HEK293 (cell line): Measurements from ENCODE around the gene RNF31.

ENCODE experiments used
- CTCF ChIA-PET: fragments of 350-600 bp; formaldehyde crosslinking; extraction: SDS; loops from one replicate; lab custom pipeline; 2021; ENCODE audit warnings: antibody characterized with exemption; lab: Yijun Ruan, JAX
- POLR2A ChIA-PET: fragments of 300-600 bp; formaldehyde crosslinking; extraction: SDS; loops from one replicate; lab custom pipeline; 2020; ENCODE audit warnings: antibody characterized with exemption, inconsistent platforms; lab: Yijun Ruan, JAX
- H3K27ac ChIP-seq: fragments of 200-500 bp; sonication (Bioruptor generic); 2 replicates; pipeline ENCODE4 v1.5.1; 2014; ENCODE audit warnings: low read depth, low read length, control low read depth, inconsistent platforms; ENCODE audit errors: extremely low read depth
- H3K36me3 ChIP-seq, 2 experiments: fragments of 200-500 bp in 1 of 2; sonication (Bioruptor generic) in 1 of 2; 1 replicate in 1 of 2; 2 replicates in 1 of 2; pipeline ENCODE4 v1.5.1; 2014 to 2017; ENCODE audit warnings: inconsistent platforms in 2 of 2, low read length in 2 of 2; ENCODE audit not compliant: control insufficient read depth in 2 of 2, insufficient read depth in 1 of 2
- H3K4me1 ChIP-seq: fragments of 200-500 bp; sonication (Bioruptor generic); 2 replicates; pipeline ENCODE4 v1.5.1; 2014; ENCODE audit warnings: mild to moderate bottlenecking, low read length, inconsistent platforms; ENCODE audit not compliant: control insufficient read depth, insufficient read depth
- H3K4me3 ChIP-seq: 2 replicates; pipeline ENCODE4 v1.5.1; 2011; ENCODE audit warnings: low read depth, mild to moderate bottlenecking, control low read depth, low read length, moderate library complexity
- H3K9me3 ChIP-seq: fragments of 200-500 bp; sonication (Bioruptor generic); 2 replicates; pipeline ENCODE4 v1.5.1; 2014; ENCODE audit warnings: low read depth, low read length, inconsistent platforms; ENCODE audit not compliant: control insufficient read depth, insufficient read depth
- KLF8 ChIP-seq: fragments of 450-650 bp; formaldehyde crosslinking; IDR thresholded peaks from 2 replicates; pipeline ENCODE4 v1.5.1; 2016; ENCODE audit warnings: missing biosample characterization, missing genetic modification characterization
- SETDB1 ChIP-seq: IDR thresholded peaks from one replicate; pipeline ENCODE4 v1.6.1; 2017; ENCODE audit warnings: mild to moderate bottlenecking, low read length, moderate library complexity, mixed read lengths; ENCODE audit not compliant: insufficient read length
- SP7 ChIP-seq: fragments of 450-650 bp; formaldehyde crosslinking; IDR thresholded peaks from 2 replicates; pipeline ENCODE4 v1.5.1; 2016; ENCODE audit warnings: missing biosample characterization, missing genetic modification characterization
- ZBTB48 ChIP-seq: fragments of 450-650 bp; formaldehyde crosslinking; IDR thresholded peaks from 2 replicates; pipeline ENCODE4 v1.5.1; 2016; ENCODE audit warnings: missing biosample characterization, missing genetic modification characterization
- ZNF169 ChIP-seq: fragments of 450-650 bp; formaldehyde crosslinking; IDR thresholded peaks from 2 replicates; pipeline ENCODE4 v1.5.1; 2016; ENCODE audit warnings: missing biosample characterization, missing genetic modification characterization
- ZNF2 ChIP-seq: fragments of 450-650 bp; formaldehyde crosslinking; IDR thresholded peaks from 2 replicates; pipeline ENCODE4 v1.5.1; 2016; ENCODE audit warnings: missing biosample characterization, missing genetic modification characterization
- ZNF248 ChIP-seq: fragments of 450-650 bp; formaldehyde crosslinking; IDR thresholded peaks from 2 replicates; pipeline ENCODE4 v1.5.1; 2017; ENCODE audit warnings: missing biosample characterization, missing genetic modification characterization
- ZNF292 ChIP-seq: fragments of 450-650 bp; formaldehyde crosslinking; IDR thresholded peaks from 2 replicates; pipeline ENCODE4 v1.5.1; 2016; ENCODE audit warnings: low read depth, missing biosample characterization, missing genetic modification characterization, borderline replicate concordance
- ZNF341 ChIP-seq: fragments of 450-650 bp; formaldehyde crosslinking; IDR thresholded peaks from 2 replicates; pipeline ENCODE4; 2016; ENCODE audit warnings: low read depth, missing biosample characterization, missing genetic modification characterization
- ZNF394 ChIP-seq: fragments of 450-650 bp; formaldehyde crosslinking; IDR thresholded peaks from 2 replicates; pipeline ENCODE4 v1.5.1; 2016; ENCODE audit warnings: missing biosample characterization, missing genetic modification characterization, mild to moderate bottlenecking, moderate library complexity, borderline replicate concordance
- ZNF514 ChIP-seq: fragments of 450-650 bp; formaldehyde crosslinking; IDR thresholded peaks from 2 replicates; pipeline ENCODE4 v1.5.1; 2016; ENCODE audit warnings: missing biosample characterization, missing genetic modification characterization
- ZNF548 ChIP-seq: fragments of 450-650 bp; formaldehyde crosslinking; IDR thresholded peaks from 2 replicates; pipeline ENCODE4 v1.5.1; 2016; ENCODE audit warnings: missing biosample characterization, missing genetic modification characterization
- ZNF624 ChIP-seq: fragments of 450-650 bp; formaldehyde crosslinking; IDR thresholded peaks from 2 replicates; pipeline ENCODE4 v1.5.1; 2017; ENCODE audit warnings: missing biosample characterization, missing genetic modification characterization
- ZNF658 ChIP-seq: fragments of 450-650 bp; formaldehyde crosslinking; IDR thresholded peaks from 2 replicates; pipeline ENCODE4; 2016; ENCODE audit warnings: missing biosample characterization, missing genetic modification characterization
- ZNF660 ChIP-seq: fragments of 450-650 bp; IDR thresholded peaks from 2 replicates; pipeline ENCODE4 v1.5.1; 2018; ENCODE audit warnings: missing biosample characterization, mild to moderate bottlenecking, missing genetic modification characterization
- ZNF76 ChIP-seq: fragments of 450-650 bp; formaldehyde crosslinking; IDR thresholded peaks from 2 replicates; pipeline ENCODE4; 2016; ENCODE audit warnings: low read depth, missing biosample characterization, missing genetic modification characterization, borderline replicate concordance
- ZNF792 ChIP-seq: fragments of 450-650 bp; formaldehyde crosslinking; IDR thresholded peaks from 2 replicates; pipeline ENCODE4 v1.5.1; 2016; ENCODE audit warnings: missing biosample characterization, missing genetic modification characterization
- ZNF837 ChIP-seq: fragments of 450-650 bp; formaldehyde crosslinking; IDR thresholded peaks from 2 replicates; pipeline ENCODE4 v1.5.1; 2016; ENCODE audit warnings: missing biosample characterization, missing genetic modification characterization
- ZNF843 ChIP-seq: fragments of 450-650 bp; formaldehyde crosslinking; IDR thresholded peaks from 2 replicates; pipeline ENCODE4 v1.5.1; 2016; ENCODE audit warnings: missing biosample characterization, missing genetic modification characterization
- TF ChIP-seq, protein P1 (sequence below): sonication (generic); formaldehyde crosslinking; IDR thresholded peaks from 2 replicates; pipeline ENCODE4 v1.8.1; 2022; ENCODE audit warnings: mild to moderate bottlenecking, moderate library complexity, missing genetic modification reagents
- TF ChIP-seq, protein P2 (sequence below): fragments of 450-650 bp; formaldehyde crosslinking; IDR thresholded peaks from 2 replicates; pipeline ENCODE4 v1.5.1; 2016; ENCODE audit warnings: missing biosample characterization, missing genetic modification characterization
- TF ChIP-seq, protein P3 (sequence below): fragments of 450-650 bp; formaldehyde crosslinking; IDR thresholded peaks from 2 replicates; pipeline ENCODE4 v1.5.1; 2016; ENCODE audit warnings: missing biosample characterization, missing genetic modification characterization
- TF ChIP-seq, protein P4 (sequence below): fragments of 450-650 bp; formaldehyde crosslinking; IDR thresholded peaks from 2 replicates; pipeline ENCODE4 v1.5.1; 2016; ENCODE audit warnings: missing biosample characterization, missing genetic modification characterization
- TF ChIP-seq, protein P5 (sequence below): fragments of 450-650 bp; IDR thresholded peaks from 2 replicates; pipeline ENCODE4 v1.5.1; 2018; ENCODE audit warnings: missing biosample characterization, missing genetic modification characterization
- TF ChIP-seq, protein P6 (sequence below): fragments of 450-650 bp; formaldehyde crosslinking; IDR thresholded peaks from 2 replicates; pipeline ENCODE4 v1.5.1; 2016; ENCODE audit warnings: missing biosample characterization, missing genetic modification characterization, borderline replicate concordance

The RNF31 gene

DNA sequence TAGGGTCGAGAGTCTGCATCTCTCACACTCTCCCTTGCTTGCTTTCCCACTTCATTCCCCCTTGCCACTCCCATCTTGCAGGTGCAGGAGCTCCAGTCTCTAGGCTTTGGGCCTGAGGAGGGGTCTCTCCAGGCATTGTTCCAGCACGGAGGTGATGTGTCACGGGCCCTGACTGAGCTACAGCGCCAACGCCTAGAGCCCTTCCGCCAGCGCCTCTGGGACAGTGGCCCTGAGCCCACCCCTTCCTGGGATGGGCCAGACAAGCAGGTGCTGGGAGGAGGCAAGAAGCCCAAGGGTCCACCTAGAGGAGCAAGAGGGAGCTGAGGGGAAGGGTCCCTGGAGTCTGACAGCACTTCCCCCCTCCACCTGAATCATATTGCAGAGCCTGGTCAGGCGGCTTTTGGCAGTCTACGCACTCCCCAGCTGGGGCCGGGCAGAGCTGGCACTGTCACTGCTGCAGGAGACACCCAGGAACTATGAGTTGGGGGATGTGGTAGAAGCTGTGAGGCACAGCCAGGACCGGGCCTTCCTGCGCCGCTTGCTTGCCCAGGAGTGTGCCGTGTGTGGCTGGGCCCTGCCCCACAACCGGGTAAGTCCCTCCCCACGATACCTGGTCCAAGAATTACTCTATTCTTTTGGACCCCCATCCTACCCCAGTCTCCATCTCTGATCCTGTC is 4.2 kb downstream of the RNF31 start:
- POLR2A ChIA-PET = interaction anchor here (1.0 to 3.3 kb wide), 4 partner anchors 9 to 36 kb away, joined by 3 to 20 read pairs (median 3); partner anchors contain the start of genes EMC9 and IRF9
- CTCF ChIA-PET = interaction anchor here (1.3 kb wide), 1 partner anchor 9 kb away, joined by 10 read pairs; the partner anchor contains the start of gene IRF9

DNA sequence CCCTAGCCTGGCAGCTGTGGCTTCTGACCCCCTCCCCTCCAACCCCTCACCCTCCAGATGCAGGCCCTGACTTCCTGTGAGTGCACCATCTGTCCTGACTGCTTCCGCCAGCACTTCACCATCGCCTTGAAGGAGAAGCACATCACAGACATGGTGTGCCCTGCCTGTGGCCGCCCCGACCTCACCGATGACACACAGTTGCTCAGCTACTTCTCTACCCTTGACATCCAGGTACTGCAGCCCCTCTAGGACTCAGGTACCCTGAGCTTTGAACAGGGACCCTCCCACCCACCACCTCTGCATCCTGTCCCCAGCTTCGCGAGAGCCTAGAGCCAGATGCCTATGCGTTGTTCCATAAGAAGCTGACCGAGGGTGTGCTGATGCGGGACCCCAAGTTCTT is 7.8 kb downstream of the RNF31 start:
- POLR2A ChIA-PET = interaction anchor here (1.2 to 2.9 kb wide), 4 partner anchors 9 to 40 kb away, joined by 3 to 8 read pairs (median 5); partner anchors contain the start of genes EMC9, PSME2 and TM9SF1
- no peaks in the 10 kb centered on the region for H3K4me1 ChIP-seq

More for the DNA sequence above, 4.2 kb downstream of the RNF31 start:
- Histone ChIP-seq H3K9me3 (no peaks in the 10 kb centered on the region), H3K27ac (no peak overlapping the region), H3K36me3 (peaks cover 50 to 73% of the 10 kb centered on the region in 2 experiments)
- TF ChIP-seq, protein P1, sequence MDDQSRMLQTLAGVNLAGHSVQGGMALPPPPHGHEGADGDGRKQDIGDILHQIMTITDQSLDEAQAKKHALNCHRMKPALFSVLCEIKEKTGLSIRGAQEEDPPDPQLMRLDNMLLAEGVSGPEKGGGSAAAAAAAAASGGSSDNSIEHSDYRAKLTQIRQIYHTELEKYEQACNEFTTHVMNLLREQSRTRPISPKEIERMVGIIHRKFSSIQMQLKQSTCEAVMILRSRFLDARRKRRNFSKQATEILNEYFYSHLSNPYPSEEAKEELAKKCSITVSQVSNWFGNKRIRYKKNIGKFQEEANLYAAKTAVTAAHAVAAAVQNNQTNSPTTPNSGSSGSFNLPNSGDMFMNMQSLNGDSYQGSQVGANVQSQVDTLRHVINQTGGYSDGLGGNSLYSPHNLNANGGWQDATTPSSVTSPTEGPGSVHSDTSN (CRISPR knock-in tag) = no peak
- TF ChIP-seq ZNF837 (tag by site-specific recombination) (no peak), ZNF658 (tag by site-specific recombination) (no peak)
- TF ChIP-seq, protein P2, sequence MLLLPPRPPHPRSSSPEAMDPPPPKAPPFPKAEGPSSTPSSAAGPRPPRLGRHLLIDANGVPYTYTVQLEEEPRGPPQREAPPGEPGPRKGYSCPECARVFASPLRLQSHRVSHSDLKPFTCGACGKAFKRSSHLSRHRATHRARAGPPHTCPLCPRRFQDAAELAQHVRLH (tag by site-specific recombination) = no peak
- TF ChIP-seq, protein P3, sequence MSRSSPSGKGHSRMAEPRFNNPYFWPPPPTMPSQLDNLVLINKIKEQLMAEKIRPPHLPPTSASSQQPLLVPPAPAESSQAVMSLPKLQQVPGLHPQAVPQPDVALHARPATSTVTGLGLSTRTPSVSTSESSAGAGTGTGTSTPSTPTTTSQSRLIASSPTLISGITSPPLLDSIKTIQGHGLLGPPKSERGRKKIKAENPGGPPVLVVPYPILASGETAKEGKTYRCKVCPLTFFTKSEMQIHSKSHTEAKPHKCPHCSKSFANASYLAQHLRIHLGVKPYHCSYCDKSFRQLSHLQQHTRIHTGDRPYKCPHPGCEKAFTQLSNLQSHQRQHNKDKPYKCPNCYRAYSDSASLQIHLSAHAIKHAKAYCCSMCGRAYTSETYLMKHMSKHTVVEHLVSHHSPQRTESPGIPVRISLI = no peak
- TF ChIP-seq, all 188 proteins: peak for 0
- Histone ChIP-seq H3K4me1 (peaks cover 5% of the 10 kb centered on the region), H3K4me3 (no peak overlapping the region)

More for the DNA sequence above, 7.8 kb downstream of the RNF31 start:
- CTCF ChIA-PET = interaction anchor here (1.7 kb wide), 1 partner anchor 97 kb away, joined by 9 read pairs; no protein-coding TSS in a partner anchor
- no peak overlapping the region for H3K4me3 ChIP-seq
- TF ChIP-seq ZNF248 (no peak), ZNF76 (tag by site-specific recombination) (no peak), SETDB1 (no peak), ZNF394 (tag by site-specific recombination) (no peak), ZNF2 (no peak), ZNF169 (tag by site-specific recombination) (no peak), ZBTB48 (tag by site-specific recombination) (no peak), ZNF660 (no peak), ZNF341 (tag by site-specific recombination) (no peak), SP7 (tag by site-specific recombination) (no peak), KLF8 (no peak), ZNF792 (tag by site-specific recombination) (no peak), ZNF514 (no peak), ZNF292 (tag by site-specific recombination) (no peak), ZNF548 (no peak), ZNF843 (tag by site-specific recombination) (no peak), ZNF624 (tag by site-specific recombination) (no peak)
- TF ChIP-seq, protein P4, sequence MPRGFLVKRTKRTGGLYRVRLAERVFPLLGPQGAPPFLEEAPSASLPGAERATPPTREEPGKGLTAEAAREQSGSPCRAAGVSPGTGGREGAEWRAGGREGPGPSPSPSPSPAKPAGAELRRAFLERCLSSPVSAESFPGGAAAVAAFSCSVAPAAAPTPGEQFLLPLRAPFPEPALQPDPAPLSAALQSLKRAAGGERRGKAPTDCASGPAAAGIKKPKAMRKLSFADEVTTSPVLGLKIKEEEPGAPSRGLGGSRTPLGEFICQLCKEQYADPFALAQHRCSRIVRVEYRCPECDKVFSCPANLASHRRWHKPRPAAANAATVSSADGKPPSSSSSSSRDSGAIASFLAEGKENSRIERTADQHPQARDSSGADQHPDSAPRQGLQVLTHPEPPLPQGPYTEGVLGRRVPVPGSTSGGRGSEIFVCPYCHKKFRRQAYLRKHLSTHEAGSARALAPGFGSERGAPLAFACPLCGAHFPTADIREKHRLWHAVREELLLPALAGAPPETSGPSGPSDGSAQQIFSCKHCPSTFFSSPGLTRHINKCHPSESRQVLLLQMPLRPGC (tag by site-specific recombination) = no peak
- TF ChIP-seq, protein P5, sequence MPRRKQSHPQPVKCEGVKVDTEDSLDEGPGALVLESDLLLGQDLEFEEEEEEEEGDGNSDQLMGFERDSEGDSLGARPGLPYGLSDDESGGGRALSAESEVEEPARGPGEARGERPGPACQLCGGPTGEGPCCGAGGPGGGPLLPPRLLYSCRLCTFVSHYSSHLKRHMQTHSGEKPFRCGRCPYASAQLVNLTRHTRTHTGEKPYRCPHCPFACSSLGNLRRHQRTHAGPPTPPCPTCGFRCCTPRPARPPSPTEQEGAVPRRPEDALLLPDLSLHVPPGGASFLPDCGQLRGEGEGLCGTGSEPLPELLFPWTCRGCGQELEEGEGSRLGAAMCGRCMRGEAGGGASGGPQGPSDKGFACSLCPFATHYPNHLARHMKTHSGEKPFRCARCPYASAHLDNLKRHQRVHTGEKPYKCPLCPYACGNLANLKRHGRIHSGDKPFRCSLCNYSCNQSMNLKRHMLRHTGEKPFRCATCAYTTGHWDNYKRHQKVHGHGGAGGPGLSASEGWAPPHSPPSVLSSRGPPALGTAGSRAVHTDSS = no peak
- TF ChIP-seq, protein P6, sequence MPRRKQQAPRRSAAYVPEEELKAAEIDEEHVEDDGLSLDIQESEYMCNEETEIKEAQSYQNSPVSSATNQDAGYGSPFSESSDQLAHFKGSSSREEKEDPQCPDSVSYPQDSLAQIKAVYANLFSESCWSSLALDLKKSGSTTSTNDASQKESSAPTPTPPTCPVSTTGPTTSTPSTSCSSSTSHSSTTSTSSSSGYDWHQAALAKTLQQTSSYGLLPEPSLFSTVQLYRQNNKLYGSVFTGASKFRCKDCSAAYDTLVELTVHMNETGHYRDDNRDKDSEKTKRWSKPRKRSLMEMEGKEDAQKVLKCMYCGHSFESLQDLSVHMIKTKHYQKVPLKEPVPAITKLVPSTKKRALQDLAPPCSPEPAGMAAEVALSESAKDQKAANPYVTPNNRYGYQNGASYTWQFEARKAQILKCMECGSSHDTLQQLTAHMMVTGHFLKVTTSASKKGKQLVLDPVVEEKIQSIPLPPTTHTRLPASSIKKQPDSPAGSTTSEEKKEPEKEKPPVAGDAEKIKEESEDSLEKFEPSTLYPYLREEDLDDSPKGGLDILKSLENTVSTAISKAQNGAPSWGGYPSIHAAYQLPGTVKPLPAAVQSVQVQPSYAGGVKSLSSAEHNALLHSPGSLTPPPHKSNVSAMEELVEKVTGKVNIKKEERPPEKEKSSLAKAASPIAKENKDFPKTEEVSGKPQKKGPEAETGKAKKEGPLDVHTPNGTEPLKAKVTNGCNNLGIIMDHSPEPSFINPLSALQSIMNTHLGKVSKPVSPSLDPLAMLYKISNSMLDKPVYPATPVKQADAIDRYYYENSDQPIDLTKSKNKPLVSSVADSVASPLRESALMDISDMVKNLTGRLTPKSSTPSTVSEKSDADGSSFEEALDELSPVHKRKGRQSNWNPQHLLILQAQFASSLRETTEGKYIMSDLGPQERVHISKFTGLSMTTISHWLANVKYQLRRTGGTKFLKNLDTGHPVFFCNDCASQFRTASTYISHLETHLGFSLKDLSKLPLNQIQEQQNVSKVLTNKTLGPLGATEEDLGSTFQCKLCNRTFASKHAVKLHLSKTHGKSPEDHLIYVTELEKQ = no peak
- TF ChIP-seq, all 188 proteins: peak for 0
- H3K36me3 ChIP-seq = peaks cover 50 to 80% of the 10 kb centered on the region in 2 experiments
- H3K9me3 ChIP-seq = no peaks in the 10 kb centered on the region
- no peak overlapping the region for H3K27ac ChIP-seq
